Muscle of back (tissue), 11 donors: ENCODE results near the gene GPR78. TPM values are rescaled to one million over a fixed set of nuclear protein-coding genes. Genes with fewer than 3 reads are reported as not detected.
A peak's percentile ranks its signal among the peaks of the same experiment; 100 is the strongest.

Experiments
- DNase-seq, 3 donors: peaks; one replicate each; pipeline versions ENCODE4 v3.0.0 to v3.0.0-alpha.2; 2013
- polyA plus RNA-seq, 10 donors: library from polyadenylated mRNA; unstranded; fragments of 120-200 nt; gene quantifications; one replicate each; pipeline ENCODE4 v1.2.1, GENCODE V29; 2013; ENCODE audit not compliant: insufficient read length in 10 of 10

Gene GPR78
- polyA plus RNA-seq, 10 donors, result 0.08 to 1.0 (median 0.53) TPM

DNA sequence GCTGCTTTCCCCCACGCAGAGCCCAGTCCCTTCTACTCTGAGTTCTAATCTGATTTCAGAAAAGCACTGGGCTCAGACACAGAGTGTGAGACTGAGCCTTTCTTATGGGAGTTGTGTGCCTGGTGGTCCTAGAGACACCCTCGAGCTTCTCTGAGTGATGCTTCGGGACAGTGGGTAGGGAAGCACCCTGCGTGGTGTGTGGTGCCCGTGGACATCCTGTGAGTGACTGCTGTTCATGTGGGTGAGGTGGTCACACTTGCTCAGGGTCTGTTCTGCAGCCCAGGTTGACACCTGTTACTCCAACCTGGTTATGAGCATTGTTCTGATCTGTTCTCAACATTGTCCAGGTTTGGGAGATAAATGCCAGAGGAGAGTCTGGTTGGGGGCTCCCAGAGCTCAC is 6.1 kb downstream of the GPR78 start:
- DNase-seq, result no peak

- no peak for DNase-seq
Observed at GRCh38 chr4:8586671-8587468, 6.7 kb downstream of the GPR78 start.

DNA sequence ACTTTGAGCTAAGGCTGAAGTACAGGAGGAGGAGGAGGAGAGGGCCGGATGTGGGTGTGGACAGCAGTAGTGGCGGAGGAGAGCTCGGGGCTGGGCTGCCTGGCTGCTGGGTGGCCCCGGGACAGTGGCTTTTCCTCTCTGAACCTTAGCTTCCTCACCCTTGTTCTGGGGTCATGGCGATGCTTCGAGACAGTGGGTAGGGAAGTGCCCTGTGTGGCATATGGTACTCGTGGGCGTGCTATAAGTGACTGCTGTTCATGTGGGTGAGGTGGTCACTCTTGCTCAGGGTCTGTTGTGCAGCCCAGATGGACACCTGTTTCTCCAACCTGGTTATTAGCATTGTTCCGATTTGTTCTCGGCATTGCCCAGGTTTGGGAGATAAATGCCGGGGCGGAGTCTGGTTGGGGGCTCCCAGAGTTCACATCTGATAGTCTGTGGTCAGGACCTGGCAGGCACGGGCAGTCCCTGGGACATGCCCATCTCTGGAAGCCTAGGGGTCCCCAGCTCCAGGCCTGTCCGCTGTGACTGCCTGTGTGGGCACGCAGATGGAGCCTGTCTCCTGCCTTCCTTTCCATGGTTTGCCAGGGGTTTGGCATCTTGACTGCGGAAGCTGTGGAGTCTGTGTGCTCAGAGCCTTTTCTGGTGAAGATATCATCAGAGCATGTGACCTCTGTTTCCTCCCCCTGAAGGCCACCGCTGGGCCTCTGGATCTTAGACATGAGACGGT is 7.4 kb downstream of the GPR78 start:
- no peak for DNase-seq

GRCh38 chr4:8588196-8588470 is 7.9 kb downstream of the GPR78 start:
- DNase-seq, result no peak

DNA sequence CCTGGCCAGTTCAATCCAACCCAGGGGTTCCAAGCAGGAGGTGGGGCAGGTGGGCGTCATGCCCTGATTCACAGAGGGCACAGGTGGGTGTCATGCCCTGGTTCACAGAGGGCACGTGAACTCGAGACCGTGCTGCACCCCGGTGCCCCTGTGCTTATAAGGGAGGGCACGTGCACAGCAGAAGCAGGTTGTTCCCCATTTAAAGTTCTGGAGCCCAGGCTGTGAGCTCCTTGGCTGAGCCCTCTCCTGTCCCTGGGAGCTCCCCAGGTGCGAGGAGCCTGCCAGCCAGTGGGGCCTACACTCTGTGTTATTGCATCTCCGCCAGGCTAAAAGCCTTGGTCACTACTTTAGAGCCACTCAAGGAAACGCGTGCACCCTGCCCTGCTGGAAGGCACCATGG is 9.1 kb downstream of the GPR78 start:
- no peak for DNase-seq

DNA sequence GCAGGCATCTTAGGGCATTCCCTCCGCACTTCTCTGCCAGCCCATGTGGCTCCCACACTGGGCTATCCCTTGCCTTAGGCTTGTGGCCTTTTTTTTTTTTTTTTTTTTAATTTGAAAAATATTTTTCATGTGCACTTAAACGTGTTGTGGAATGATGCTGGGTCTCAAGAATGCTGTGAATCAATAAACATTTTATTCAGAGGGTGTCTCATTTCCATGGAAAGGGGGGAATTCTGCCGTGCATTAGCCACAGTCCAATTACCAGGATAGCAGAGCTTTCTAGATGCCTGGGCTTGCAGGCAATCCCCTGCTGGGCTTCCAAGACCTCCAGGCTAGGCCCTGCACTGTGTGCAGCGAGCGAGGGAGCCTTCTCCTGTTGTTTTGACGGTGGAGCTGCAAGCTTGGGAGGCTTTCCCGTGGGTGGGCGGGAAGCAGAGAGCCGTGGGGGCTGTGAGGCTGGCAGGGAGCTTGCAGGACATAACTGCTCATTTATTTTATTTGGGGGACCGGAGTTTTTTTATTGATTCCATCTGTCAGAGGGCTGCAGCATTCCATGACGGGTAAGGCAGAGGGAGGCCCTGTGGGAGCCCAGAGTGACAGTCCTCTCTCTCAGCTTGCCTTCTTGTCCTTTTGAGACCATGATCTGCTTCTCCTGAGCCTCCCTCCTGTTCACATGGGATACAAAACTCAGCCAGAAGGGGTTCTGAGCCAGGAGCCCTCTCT is 9.8 kb downstream of the GPR78 start:
- peak in 1 of 3 donors; percentile 25 for DNase-seq

- DNase-seq, result no peak
Observed at GRCh38 chr4:8590546-8590880, 10.3 kb downstream of the GPR78 start.

- no peak for DNase-seq
Observed at GRCh38 chr4:8591114-8591513, 10.9 kb downstream of the GPR78 start.

DNA sequence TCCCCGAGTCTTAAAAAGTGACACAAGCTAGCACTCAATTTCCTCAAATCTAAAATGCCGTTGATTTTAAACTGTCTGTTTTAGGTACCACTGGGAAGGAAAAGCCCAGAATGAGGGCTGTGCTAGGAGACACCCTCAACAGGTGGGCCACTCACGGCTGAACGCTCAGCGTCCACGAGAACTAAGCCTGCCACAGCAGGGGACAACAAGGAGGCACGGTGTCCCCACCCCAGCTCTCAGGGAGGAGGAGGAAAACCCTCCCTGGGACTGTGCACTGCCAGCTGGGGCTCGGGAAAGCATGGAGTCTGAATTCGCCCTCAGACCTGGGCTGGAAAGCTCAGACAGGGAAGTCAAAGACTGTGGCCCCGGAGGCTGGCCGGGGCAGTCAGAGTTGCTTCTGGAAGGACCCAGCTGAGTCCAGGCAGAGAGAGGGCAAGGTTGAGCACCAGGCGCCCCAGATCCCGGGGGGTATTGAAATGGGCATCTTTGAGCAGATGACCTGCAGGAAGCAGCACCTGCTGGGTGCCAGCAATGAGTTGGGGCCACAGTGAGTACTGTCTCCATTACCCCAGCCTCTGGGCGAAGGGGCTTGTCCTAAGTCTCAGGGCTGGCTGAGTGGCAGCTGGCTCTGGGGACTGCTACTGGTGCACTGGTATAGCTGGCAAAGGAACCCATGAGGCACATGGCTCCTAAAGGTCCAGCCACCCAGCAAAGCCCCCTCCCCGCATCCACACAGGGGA is 11.6 kb downstream of the GPR78 start:
- DNase-seq, result no peak

DNA sequence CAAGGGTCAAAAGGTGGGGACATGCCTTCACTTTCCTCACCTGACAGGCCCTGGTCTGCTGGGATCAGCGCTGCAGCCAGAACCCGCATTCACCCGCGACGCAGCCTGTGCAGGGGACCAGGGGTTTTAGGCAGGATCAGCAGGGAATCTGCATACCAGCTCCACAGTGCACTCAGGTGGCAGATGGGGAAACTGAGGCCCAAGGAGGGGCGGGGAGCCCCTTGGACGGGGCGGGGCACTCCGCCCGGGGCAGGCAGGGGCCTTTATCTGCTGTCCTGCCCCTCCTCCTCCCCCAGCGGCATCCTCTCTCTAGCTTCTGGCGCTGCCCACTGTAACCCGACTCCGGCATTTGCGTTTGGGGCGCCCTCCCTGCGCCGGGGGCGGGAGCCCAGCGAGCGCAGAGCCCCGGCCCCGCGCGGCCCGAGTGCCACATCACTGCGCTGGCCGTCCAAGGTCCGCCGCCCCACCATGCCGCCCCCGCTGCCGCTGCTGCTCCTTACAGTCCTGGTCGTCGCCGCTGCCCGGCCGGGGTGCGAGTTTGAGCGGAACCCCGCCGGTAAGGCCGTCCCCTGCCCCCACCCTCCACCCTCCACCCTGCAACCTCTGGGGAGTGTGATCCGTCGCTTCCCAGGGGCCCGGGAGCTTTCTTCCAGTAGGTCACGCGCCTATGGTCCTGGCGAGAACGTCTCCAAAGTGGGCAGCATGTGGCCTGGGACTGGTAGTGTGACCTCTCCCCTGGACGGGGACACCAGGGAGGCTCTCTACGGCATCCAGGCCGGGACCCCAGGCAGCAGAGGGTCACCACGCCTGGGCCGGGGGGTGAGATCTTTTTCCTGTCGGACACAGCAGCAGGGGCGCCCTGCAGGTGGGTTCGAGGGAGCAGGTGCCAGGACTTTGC is 12.4 kb downstream of the GPR78 start, which contains the start of gene CPZ:
Gene CPZ, plus strand, starts transcription at position 400 of the 898 bp plus-strand sequence. Its CDS starts 69 bp downstream, at position 469.
- DNase-seq, result peak; percentile 17 to 75 (median 55)

DNA sequence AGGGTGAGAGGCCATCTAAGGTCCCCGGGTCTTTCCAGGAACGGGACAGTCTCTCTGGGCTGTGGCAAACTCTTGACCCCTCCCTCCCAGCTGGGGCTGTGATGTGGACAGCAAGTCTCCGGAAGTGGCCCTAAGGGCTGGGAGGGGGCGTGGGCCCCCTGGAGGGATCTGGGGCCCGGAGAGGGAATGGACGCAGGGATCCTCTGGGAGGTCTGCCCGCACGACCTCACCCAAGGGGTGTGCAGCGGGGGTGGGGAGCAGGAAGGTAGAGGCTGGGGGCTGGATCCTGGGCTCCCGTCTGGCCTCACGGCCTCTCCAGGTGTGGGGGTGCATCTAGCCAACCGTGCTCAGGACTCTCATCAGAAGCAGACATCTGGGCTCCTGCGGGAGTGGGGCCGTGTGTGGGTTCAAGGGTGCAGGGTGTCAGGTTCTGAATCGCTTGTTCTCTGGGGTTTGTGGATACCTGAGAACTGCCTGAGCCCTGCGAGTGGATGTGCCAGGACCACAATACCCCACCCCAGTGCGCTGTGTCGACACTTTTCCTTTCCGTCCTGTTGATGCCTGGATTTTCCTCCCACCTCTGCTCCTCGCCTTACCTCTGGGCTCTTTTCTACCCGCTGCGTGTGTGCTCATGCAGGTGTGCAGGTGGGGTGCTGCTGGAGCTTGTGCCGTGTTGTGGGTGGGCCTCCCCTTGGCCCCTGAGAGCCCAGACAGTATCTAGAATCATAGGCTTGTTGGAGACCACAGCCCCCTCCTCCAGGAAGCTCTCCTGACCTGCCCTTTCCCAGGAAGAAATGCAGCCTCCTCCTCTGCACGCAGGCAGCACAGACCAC is 13.3 kb downstream of the GPR78 start:
- peak in 1 of 3 donors; percentile 29 for DNase-seq

DNA sequence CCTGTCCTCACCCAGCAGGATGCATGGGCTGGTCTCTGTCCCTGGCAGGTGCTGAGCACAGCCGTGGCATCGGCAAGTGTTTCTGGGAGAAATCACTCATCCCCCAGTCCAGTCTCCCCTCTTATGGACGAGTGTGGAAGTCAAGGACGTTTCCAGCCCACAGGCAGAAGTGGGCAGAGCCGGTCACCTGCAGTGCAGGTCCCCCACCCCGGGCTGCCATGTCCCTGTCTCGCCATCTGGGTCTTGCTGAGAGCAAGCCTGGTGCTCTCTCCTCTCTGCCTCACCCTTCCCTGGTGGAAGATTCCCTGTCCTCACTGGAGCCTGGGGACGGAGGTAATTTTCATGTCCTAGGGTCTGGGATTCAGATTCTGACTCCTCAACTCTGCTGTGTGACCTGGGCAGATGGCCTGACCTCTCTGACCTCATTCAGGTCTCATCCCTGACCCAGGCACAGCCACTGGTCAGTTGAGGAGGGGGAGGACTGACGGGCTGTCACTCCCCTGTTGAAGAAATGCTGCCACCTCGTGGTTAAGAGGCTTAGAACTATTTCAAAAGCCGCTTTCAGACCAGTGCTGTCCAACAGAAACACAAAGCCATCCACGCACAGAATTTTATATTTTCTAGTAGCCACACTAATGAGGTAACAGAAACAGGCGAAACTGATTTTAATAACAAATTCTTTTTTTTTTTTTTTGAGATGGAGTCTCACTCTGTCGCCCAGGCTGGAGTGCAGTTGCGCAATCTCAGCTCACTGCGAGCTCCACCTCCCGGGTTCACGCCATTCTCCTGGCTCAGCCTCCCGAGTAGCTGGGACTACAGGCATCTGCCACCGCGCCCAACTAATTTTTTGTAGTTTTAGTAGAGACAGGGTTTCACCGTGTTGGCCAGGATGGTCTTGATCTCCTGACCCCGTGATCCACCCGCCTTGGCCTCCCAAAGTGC is 14.2 kb downstream of the GPR78 start:
- DNase-seq, result peak; percentile 51 to 85 (median 74)

DNA sequence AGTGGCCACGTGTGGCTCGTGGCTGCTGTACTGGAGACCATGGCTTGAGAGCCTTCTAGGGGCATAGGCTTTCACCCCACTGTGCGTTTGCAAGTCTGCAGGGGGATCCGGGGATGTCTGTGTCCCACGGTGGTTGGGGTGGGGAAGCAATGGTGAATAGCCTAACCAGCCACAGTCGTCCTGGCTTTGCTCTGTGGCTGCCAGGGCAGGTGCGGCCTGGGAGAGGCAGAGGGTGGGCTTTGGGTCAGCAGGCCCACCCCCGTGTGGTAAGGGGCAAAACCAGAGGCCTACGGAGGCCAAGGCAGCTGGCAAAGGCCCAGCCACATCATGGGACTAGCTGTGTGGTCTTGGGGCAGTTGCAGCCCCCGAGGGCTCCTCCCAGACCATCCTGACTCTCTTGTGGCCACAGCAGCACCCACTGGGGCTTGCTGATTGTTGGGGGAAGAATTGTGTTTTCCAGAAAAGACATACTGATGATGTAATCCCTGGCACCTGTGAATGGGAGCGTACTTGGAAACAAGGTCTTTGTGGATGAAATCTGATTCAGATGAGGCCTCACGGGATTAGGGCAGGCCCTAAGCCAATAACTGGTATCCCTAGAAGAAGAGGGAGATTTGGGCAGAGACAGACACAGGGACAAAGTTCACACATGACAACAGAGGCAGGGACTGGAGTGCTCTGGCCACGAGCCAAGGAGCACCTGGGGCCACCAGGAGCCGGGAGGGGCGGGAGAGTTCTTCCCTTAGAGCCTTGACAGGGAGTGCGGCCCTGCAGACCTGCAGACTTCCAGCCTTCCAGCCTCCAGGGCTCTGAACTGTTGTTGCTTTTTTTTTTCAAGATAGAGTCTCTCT is 15.3 kb downstream of the GPR78 start:
- DNase-seq, result no peak

DNA sequence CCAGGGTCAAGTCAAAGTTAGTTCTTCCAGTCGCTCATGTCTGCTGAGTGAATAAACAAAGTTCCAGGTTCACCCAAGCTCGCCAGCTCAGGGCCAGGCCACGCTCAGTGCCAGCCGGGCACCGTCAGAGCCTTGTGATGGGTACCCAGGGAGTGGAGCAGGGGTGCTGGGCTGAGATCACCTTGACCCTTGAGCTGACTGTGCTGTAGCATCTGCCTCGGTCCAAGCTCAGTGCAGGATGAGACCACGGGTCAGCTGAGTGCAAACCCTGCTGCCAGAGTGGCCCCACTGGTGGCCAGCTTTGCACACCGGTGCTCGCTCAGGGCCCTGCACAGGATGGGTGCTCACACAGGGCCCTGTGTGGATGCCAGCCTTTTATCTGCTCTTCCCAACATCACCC is 16.7 kb downstream of the GPR78 start:
- no peak for DNase-seq

DNA sequence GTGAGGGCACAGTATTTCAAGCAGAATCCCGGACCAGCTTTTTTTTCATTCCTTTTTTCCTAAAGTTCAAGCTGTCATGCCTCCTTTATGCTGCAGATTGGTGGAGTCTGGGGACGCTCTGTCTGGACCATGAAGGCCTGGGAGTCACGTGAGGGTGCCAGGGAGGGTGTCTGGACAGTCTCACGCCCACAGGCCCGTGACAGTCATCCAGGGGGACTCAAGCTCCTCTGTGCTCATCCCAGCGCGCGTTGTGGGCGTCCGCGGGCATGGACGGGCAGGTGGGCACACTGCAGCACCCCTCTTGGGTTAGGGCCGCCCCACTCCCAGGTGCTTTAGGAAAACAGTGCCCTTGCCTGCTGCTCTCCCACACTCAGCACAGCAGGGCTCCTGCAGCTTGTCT is 17.1 kb downstream of the GPR78 start:
- DNase-seq, result no peak

DNA sequence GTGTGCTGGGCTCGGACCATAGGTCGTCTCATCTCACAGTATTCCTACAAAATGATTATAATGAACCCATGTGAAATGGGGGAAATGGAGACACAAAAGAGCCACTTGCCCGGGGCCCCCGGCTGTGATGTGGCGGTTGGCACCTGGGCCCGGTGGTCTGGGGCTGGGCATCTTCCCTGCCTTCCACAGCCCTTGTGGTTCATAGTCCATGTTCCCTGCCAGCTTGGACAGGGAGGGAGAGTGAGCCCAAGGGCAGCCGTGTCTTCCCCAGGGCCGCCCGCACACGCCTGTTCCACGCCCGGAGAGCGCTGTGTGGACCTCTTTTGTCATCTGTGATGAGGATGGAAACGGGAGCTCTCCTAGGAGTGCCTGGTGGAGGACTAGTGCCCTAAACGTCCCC is 17.6 kb downstream of the GPR78 start:
- DNase-seq, result no peak

GRCh38 chr4:8598391-8599090 is 18.3 kb downstream of the GPR78 start:
- DNase-seq, result no peak
